ENCODE data around the gene IFIT5. TPM values are rescaled to one million over a fixed set of nuclear protein-coding genes. Genes with fewer than 3 reads are reported as not detected.
A peak's percentile ranks its signal among the peaks of the same experiment; 100 is the strongest.

IFIT5 gene
- total RNA-seq, 6 experiments from 2014 or later = 19.2 to 26.1 (median 22.4) TPM

- Mint-ChIP-seq H3K4me1 (ENCODE audit: low read depth) (peaks cover 37% of the 10 kb centered on the region), H3K36me3 (ENCODE audit: low read depth) (no peaks in the 10 kb centered on the region), H3K27me3 (ENCODE audit: insufficient read depth) (peaks cover 3% of the 10 kb centered on the region; the same call in 1 of the 2 replicates), H3K9me3 (no peaks in the 10 kb centered on the region), H3K27ac (peak overlapping the region; percentile 37; the same call in 1 of the 2 replicates), H3K4me3 (no peak overlapping the region)
- DNase-seq = peak; percentile 33
- TF ChIP-seq, protein P1, sequence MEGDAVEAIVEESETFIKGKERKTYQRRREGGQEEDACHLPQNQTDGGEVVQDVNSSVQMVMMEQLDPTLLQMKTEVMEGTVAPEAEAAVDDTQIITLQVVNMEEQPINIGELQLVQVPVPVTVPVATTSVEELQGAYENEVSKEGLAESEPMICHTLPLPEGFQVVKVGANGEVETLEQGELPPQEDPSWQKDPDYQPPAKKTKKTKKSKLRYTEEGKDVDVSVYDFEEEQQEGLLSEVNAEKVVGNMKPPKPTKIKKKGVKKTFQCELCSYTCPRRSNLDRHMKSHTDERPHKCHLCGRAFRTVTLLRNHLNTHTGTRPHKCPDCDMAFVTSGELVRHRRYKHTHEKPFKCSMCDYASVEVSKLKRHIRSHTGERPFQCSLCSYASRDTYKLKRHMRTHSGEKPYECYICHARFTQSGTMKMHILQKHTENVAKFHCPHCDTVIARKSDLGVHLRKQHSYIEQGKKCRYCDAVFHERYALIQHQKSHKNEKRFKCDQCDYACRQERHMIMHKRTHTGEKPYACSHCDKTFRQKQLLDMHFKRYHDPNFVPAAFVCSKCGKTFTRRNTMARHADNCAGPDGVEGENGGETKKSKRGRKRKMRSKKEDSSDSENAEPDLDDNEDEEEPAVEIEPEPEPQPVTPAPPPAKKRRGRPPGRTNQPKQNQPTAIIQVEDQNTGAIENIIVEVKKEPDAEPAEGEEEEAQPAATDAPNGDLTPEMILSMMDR (IDR thresholded peaks at IDR 0.05) = peak; percentile 75
Measured at GRCh38 chr10:89466599-89467035, 52.2 kb downstream of the IFIT5 start.

- peaks cover 3% of the 10 kb centered on the region; the same call in 1 of the 2 replicates for H3K27me3 Mint-ChIP-seq (ENCODE audit: insufficient read depth)
- no peaks in the 10 kb centered on the region for H3K9me3 Mint-ChIP-seq
- no peak overlapping the region for H3K4me3 Mint-ChIP-seq
- no peak for DNase-seq
- no peaks in the 10 kb centered on the region for H3K36me3 Mint-ChIP-seq (ENCODE audit: low read depth)
- no peak overlapping the region for H3K27ac Mint-ChIP-seq
- H3K4me1 Mint-ChIP-seq (ENCODE audit: low read depth) = peaks cover 37% of the 10 kb centered on the region
- TF ChIP-seq, protein P1 (IDR thresholded peaks at IDR 0.05) = no peak
Measured at GRCh38 chr10:89468191-89468965, 54.0 kb downstream of the IFIT5 start.

DNA sequence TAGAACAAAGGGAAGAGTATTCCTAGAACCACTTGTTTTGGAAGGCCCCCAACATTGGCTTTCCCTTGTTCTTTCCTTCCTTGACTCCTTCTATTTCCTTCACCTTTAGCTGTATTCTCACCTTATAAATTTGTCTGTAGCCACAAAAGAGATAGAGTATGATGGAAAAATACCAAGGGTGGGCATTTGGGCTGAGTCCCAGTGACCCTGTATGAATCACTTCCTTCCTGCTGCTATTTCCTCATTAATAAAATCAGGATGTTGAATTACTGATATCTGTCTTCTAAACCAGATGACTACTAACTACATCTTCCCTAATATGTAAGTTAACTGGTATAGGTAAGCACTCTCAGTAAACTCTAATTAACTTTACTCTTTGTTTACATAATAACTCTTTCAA lies 55.1 kb downstream of the IFIT5 start:
- TF ChIP-seq, protein P1 (IDR thresholded peaks at IDR 0.05) = no peak
- Mint-ChIP-seq H3K4me3 (no peak overlapping the region), H3K36me3 (ENCODE audit: low read depth) (no peaks in the 10 kb centered on the region), H3K4me1 (ENCODE audit: low read depth) (peaks cover 37% of the 10 kb centered on the region), H3K27me3 (ENCODE audit: insufficient read depth) (peaks cover 3% of the 10 kb centered on the region; the same call in 1 of the 2 replicates), H3K9me3 (no peaks in the 10 kb centered on the region), H3K27ac (no peak overlapping the region)
- DNase-seq = no peak

Other genes starting within 250 kb of the IFIT5 start
- gene CH25H, start 207.3 kb upstream of the IFIT5 start, total RNA-seq (2021; fragmentation: NEBNext Ultra II Directional; extraction: Animal tissue kit (Norgen Biotek cat#: 25700)) = under 1 TPM in 5 of 6 experiments, not detected in 1; 0.09 to 0.18 (median 0.12) TPM
- 100 to 1,000 TPM; 108 to 212 (median 122) TPM for gene LIPA, start 162.8 kb upstream of the IFIT5 start, total RNA-seq (2021; fragmentation: NEBNext Ultra II Directional; extraction: Animal tissue kit (Norgen Biotek cat#: 25700))
- gene IFIT2, start 112.5 kb upstream of the IFIT5 start, total RNA-seq (2021; fragmentation: NEBNext Ultra II Directional; extraction: Animal tissue kit (Norgen Biotek cat#: 25700)) = 10 to 100 TPM in 5 of 6 experiments, 1 to 10 TPM in 1; 8.7 to 14.1 (median 13.0) TPM
- gene IFIT3, start 86.6 kb upstream of the IFIT5 start, total RNA-seq (2021; fragmentation: NEBNext Ultra II Directional; extraction: Animal tissue kit (Norgen Biotek cat#: 25700)) = 10 to 100 TPM; 11.5 to 18.6 (median 18.0) TPM
- gene IFIT1B, start 36.5 kb upstream of the IFIT5 start, total RNA-seq (2021; fragmentation: NEBNext Ultra II Directional; extraction: Animal tissue kit (Norgen Biotek cat#: 25700)) = not detected
- gene IFIT1, start 21.9 kb upstream of the IFIT5 start, total RNA-seq (2021; fragmentation: NEBNext Ultra II Directional; extraction: Animal tissue kit (Norgen Biotek cat#: 25700)) = 10 to 100 TPM; 35.7 to 52.5 (median 49.1) TPM
- not detected for gene SLC16A12, start 121.0 kb downstream of the IFIT5 start, total RNA-seq (2021; fragmentation: NEBNext Ultra II Directional; extraction: Animal tissue kit (Norgen Biotek cat#: 25700))
- gene PANK1, start 230.7 kb downstream of the IFIT5 start, total RNA-seq (2021; fragmentation: NEBNext Ultra II Directional; extraction: Animal tissue kit (Norgen Biotek cat#: 25700)) = 1 to 10 TPM; 3.8 to 4.7 (median 4.3) TPM

Measured in HFFc6 (cell line).